ENCODE measurements around the gene SLC27A3. TPM values are rescaled to one million over a fixed set of nuclear protein-coding genes. Genes with fewer than 3 reads are reported as not detected.

SLC27A3 gene
- total RNA-seq, 4 donors from 2014 or later = 15.2 to 159 (median 26.2) TPM

- no peaks in the 10 kb centered on the region for H3K9me3 ChIP-seq
- H3K27me3 ChIP-seq = no peaks in the 10 kb centered on the region
- no peak for DNase-seq
- no peak for TF ChIP-seq POLR2AphosphoS5 (IDR thresholded peaks at IDR 0.05)
- TF ChIP-seq CTCF (IDR thresholded peaks at IDR 0.05) = no peak
- H3K4me1 ChIP-seq = peaks cover 0 to 11% (median 3%) of the 10 kb centered on the region in 4 donors
- H3K36me3 ChIP-seq = no peaks in the 10 kb centered on the region
- intact Hi-C loops (cut with DNase I; ENCODE audit: low total_unique reads) = no loop called here
- no peak overlapping the region for H3K27ac ChIP-seq
- in situ Hi-C loops (cut with MboI; ENCODE audit: low pct_ligation_motif_present in 1 of 4, low pct_unique_long_range_greater_than_20kb in 1 of 4, low sequenced_read_pairs in 3 of 4) = loop anchor here (5.0 to 25.0 kb wide), 3 partner anchors 112 to 182 kb away; partner anchors contain the start of genes DENND4B (in 2 of the 4) and GATAD2B (in 1 of the 4)
- 85% methylated on average over 7 of the region's 7 CpGs; no CpG with 5 or more reads in 1 of the 2 donors for WGBS, 2 donors (ENCODE audit: low coverage in 1 of 2)
- H3K4me3 ChIP-seq = no peak overlapping the region
These were observed 25.3 kb downstream of the SLC27A3 start for GRCh38 chr1:153800516-153800915.

GRCh38 chr1:153801028-153801625, 25.9 kb downstream of the SLC27A3 start:
- intact Hi-C loops (cut with DNase I; ENCODE audit: low total_unique reads) (no loop called here), in situ Hi-C loops (cut with MboI; ENCODE audit: low pct_ligation_motif_present in 1 of 4, low pct_unique_long_range_greater_than_20kb in 1 of 4, low sequenced_read_pairs in 3 of 4) (loop anchor here (5.0 to 25.0 kb wide), 3 partner anchors 111 to 181 kb away; partner anchors contain the start of genes DENND4B (in 2 of the 4) and GATAD2B (in 1 of the 4))
- no peak for DNase-seq
- no peaks in the 10 kb centered on the region for H3K9me3 ChIP-seq
- no peak overlapping the region for H3K4me3 ChIP-seq
- H3K27ac ChIP-seq = no peak overlapping the region
- H3K27me3 ChIP-seq = no peaks in the 10 kb centered on the region
- 100% methylated on average over 1 to 6 of the region's 6 CpGs for WGBS, 2 donors (ENCODE audit: low coverage in 1 of 2)
- TF ChIP-seq CTCF (IDR thresholded peaks at IDR 0.05) = no peak
- TF ChIP-seq EP300 (IDR thresholded peaks at IDR 0.05; ENCODE audit: low read depth) = no peak
- no peak for TF ChIP-seq POLR2A (IDR thresholded peaks at IDR 0.05)
- no peak for TF ChIP-seq POLR2AphosphoS5 (IDR thresholded peaks at IDR 0.05)
- H3K36me3 ChIP-seq = no peaks in the 10 kb centered on the region
- H3K4me1 ChIP-seq = peaks cover 0 to 17% (median 5%) of the 10 kb centered on the region in 4 donors

- no peak for DNase-seq
- Histone ChIP-seq H3K9me3 (no peaks in the 10 kb centered on the region), H3K4me3 (no peak overlapping the region), H3K27me3 (no peaks in the 10 kb centered on the region), H3K27ac (no peak overlapping the region), H3K36me3 (no peaks in the 10 kb centered on the region), H3K4me1 (peaks cover 0 to 19% (median 5%) of the 10 kb centered on the region in 4 donors)
- WGBS, 2 donors (ENCODE audit: low coverage in 1 of 2) = 92% methylated on average over 7 of the region's 7 CpGs; no CpG with 5 or more reads in 1 of the 2 donors
- TF ChIP-seq POLR2A (IDR thresholded peaks at IDR 0.05) = no peak
- no peak for TF ChIP-seq CTCF (IDR thresholded peaks at IDR 0.05)
- TF ChIP-seq POLR2AphosphoS5 (IDR thresholded peaks at IDR 0.05) = no peak
- TF ChIP-seq EP300 (IDR thresholded peaks at IDR 0.05; ENCODE audit: low read depth) = no peak
- intact Hi-C loops (cut with DNase I; ENCODE audit: low total_unique reads) (no loop called here), in situ Hi-C loops (cut with MboI; ENCODE audit: low pct_ligation_motif_present in 1 of 4, low pct_unique_long_range_greater_than_20kb in 1 of 4, low sequenced_read_pairs in 3 of 4) (loop anchor here (5.0 to 25.0 kb wide), 3 partner anchors 110 to 180 kb away; partner anchors contain the start of genes DENND4B (in 2 of the 4) and GATAD2B (in 1 of the 4))
These were observed 26.8 kb downstream of the SLC27A3 start for GRCh38 chr1:153801786-153802697.

- no peak overlapping the region for H3K4me3 ChIP-seq
- WGBS, 2 donors (ENCODE audit: low coverage in 1 of 2) = 68 to 80% methylated on average over 3 of the region's 3 CpGs
- no peak overlapping the region for H3K27ac ChIP-seq
- H3K27me3 ChIP-seq = no peaks in the 10 kb centered on the region
- H3K36me3 ChIP-seq = peaks cover 0 to 4% (median 0%) of the 10 kb centered on the region in 4 donors
- no peak for DNase-seq
- intact Hi-C loops (cut with DNase I; ENCODE audit: low total_unique reads) (no loop called here), in situ Hi-C loops (cut with MboI; ENCODE audit: low pct_ligation_motif_present in 1 of 4, low pct_unique_long_range_greater_than_20kb in 1 of 4, low sequenced_read_pairs in 3 of 4) (loop anchor here (5.0 to 25.0 kb wide), 3 partner anchors 109 to 179 kb away; partner anchors contain the start of genes DENND4B (in 2 of the 4) and GATAD2B (in 1 of the 4))
- no peaks in the 10 kb centered on the region for H3K9me3 ChIP-seq
- TF ChIP-seq POLR2A (IDR thresholded peaks at IDR 0.05) = no peak
- TF ChIP-seq EP300 (IDR thresholded peaks at IDR 0.05; ENCODE audit: low read depth) = no peak
- TF ChIP-seq CTCF (IDR thresholded peaks at IDR 0.05) = no peak
- TF ChIP-seq POLR2AphosphoS5 (IDR thresholded peaks at IDR 0.05) = no peak
- peaks cover 0 to 16% (median 3%) of the 10 kb centered on the region in 4 donors for H3K4me1 ChIP-seq
These were observed 28.4 kb downstream of the SLC27A3 start for GRCh38 chr1:153803470-153804056.
